Raji (cell line): Measurements from ENCODE around the gene CALD1.

Experiments
- POLR2A ChIP-seq: IDR thresholded peaks from 2 replicates; pipeline ENCODE4 v1.6.1; 2011; ENCODE audit warnings: low read depth, low read length, control low read depth; ENCODE audit not compliant: insufficient read depth

CALD1 gene

DNA sequence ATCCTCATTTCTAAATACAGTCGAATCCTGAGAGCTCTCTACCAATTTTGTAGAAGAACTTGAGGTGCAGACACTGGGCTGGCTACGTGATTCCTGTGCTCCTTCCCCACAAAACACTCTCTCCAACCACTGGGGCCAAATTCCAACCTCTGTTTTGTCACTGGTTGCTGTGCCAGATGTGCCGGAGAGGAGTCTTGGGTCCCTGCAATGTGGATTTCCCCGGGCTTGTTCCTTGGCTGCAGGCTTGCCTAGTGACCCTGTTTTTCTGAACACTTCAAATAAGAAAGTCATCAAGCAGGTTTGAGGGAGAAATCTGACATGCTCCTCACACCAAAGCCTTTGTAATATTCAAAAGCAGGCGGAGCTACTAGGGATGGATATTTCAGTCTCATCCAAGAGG is 162.5 kb downstream of the CALD1 start:
- TF ChIP-seq POLR2A = no peak

DNA sequence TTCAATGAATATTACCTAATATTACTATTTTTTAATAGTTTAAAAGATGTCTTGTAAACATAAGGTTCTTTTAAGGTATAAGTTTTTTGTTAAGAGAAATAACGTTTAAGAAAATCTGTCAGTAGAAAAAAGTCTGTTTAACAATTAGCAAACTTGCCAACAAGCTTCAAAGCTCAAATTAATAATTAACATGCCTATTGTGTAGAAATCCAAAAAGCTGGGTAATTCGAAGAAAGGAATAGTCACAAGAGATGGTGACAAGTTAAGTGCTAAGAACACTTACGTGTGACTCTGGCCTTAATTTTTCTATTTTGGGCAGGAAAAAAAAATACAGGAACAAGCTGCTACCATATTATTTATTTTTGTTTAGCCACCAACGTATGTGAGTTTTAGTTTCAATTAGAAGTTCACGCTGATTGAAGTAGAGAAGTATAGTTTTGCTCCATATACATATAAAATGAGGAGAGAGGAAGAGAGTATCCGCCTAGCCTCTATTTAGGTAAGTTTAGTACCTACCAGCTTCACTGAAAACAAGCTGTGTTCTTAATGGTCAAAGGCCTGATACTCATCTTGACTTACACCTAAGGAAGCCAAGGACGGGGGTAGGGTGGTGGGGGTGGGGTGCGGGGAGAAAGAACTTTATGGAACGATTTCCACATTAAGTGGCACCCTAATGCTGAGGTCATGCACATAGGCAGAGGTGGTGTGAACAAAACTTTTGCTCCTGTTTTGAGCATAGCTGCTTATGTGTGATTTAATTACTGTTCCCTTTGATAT is 163.4 kb downstream of the CALD1 start:
- TF ChIP-seq POLR2A = no peak

DNA sequence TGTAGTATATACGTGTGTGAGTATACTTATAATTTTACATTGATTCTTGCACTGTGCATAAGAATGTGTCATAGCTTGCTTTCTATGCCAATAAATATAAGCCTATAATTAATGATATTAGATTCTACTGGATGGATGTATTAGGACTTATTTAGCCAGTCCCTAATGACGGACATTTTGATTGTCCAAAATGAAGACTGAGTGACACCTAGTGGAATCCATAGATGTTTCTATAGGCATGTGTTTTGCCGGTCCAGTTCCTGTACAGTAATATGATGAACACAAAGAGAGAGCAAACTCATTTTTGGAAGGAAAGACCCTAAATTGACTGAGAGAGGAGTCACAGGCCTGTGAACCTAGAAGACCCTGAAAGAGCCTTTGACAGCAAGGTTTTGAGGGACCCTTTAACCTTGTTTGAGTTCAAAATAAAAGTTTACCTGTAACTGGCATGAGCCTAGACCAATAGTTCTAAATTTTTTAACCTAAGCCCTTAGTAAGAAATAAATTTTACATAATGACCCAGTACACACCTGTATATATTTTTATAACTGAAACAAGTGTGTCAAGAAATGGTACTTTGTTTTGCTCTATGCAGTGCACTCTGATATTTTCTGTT is 164.5 kb downstream of the CALD1 start:
- TF ChIP-seq POLR2A = no peak

DNA sequence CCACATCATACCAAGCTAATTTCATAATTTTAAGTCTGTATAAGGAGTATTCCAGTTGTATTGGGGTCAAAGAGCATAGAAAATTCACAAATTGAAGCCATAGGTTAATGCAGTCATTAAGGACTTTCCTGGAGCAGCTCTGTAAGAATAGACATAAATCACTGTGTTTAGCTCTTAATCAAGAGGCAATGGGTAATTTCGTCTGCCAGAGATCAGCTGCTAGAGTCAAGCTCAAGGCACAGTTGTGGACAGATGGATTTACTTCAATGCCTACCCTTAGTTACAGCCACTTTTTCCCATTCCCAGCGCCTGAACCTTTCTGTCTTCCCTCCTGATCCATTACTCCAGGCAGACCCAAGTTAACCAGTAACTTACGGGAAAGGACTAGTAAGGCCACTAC is 166.3 kb downstream of the CALD1 start:
- TF ChIP-seq POLR2A = no peak

DNA sequence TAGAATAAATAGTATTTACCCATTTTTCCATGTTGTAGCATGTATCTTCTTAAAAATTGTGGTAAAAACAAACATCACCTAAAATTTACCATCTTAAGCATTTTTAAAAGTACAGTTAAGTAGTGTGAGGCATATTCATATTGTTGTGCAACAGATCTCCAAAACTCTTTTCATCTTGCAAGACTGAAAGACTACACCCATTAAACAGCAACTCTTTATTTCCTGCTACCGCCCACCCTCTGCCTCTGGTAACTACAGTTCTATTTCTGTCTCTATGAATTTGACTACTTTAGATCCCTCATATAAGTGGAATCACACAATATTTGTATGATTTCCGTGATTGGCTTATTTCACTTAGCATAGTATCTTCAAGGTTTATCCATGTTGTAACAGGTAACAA is 166.8 kb downstream of the CALD1 start:
- no peak for TF ChIP-seq POLR2A

DNA sequence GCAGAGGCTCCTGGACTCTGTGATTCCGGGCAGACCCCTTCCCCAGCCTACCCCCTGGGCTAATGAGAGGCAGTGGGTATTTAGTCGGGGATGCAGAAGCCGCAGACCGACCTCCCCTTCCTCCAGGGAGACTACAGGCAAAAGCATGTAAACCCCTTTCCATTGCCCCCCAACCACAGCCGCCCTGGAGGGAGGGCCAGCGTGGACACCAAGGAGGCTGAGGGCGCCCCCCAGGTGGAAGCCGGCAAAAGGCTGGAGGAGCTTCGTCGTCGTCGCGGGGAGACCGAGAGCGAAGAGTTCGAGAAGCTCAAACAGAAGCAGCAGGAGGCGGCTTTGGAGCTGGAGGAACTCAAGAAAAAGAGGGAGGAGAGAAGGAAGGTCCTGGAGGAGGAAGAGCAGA is 167.9 kb downstream of the CALD1 start:
- no peak for TF ChIP-seq POLR2A

DNA sequence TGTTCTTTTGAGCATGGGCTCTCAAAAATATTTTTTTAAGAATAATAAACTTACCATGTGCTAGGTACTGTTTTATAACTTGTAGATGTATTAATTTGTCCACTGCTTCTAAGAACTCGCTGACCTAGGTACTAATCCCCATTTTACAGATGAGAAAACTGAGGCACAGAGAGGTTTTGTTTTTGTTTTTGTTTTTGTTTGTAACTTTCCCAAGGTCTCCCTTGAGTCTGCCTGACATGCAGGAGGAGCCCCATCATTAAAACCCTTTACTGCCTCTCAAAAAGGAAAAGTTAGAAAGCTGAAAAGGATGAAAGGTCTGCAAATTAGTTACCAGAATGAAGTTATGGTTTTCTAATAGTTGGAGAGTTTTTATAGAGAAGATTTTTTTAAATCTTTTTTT is 168.4 kb downstream of the CALD1 start:
- TF ChIP-seq POLR2A = no peak

DNA sequence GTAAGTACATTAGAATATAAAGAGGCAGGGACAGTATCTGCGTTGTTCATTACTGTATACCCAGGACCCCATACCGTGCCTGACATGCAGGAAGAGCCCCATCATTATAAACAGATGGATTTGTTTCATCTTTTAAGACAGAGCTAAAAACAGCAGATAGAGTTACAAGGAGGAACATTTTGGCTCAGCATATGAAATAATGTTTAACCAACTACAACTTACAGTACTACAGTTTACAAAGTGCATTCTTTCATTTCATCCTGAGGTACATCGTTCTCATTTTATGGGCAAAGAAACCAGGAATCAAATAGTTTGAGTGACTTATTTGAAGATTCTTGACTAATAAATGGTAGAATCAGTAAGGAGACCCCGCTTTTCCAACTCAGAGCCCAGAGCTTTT is 168.8 kb downstream of the CALD1 start:
- TF ChIP-seq POLR2A = no peak

DNA sequence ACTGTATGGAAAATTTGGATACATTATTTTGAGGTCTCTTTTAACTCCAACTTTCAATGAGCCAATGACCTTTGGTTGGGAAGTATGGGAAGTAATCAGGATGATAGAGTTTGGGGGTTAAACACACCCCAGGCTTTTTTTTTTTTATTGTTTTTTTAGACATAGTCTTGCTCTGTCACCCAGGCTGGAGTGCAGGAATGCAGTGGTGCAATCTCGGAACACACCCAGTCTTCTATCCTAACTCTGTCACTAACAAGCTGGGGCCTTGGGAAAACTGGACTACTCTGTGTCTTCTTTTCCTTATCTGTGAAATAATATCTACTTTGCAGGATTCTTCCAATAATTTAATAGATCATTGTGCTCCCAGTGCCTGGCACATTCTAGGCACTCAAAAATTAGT is 169.3 kb downstream of the CALD1 start:
- no peak for TF ChIP-seq POLR2A

DNA sequence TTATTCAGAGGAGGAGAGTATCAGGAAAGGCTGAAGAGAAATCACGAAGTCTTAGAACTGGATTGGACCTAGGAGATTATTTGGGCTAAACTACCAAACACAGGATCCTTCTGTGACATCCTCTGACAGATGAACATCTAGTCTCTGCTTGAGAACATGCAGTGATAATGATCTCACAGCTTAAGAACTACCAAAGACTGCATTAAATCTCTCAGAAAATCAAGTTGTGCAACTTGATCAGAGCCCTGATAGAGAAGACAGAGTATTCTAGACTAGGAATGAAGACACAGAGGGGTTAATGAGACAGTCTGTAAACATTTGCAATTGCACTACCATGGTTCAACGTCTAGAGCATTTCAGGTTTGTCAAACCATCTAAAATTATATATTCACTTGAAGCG is 169.7 kb downstream of the CALD1 start:
- TF ChIP-seq POLR2A = no peak

DNA sequence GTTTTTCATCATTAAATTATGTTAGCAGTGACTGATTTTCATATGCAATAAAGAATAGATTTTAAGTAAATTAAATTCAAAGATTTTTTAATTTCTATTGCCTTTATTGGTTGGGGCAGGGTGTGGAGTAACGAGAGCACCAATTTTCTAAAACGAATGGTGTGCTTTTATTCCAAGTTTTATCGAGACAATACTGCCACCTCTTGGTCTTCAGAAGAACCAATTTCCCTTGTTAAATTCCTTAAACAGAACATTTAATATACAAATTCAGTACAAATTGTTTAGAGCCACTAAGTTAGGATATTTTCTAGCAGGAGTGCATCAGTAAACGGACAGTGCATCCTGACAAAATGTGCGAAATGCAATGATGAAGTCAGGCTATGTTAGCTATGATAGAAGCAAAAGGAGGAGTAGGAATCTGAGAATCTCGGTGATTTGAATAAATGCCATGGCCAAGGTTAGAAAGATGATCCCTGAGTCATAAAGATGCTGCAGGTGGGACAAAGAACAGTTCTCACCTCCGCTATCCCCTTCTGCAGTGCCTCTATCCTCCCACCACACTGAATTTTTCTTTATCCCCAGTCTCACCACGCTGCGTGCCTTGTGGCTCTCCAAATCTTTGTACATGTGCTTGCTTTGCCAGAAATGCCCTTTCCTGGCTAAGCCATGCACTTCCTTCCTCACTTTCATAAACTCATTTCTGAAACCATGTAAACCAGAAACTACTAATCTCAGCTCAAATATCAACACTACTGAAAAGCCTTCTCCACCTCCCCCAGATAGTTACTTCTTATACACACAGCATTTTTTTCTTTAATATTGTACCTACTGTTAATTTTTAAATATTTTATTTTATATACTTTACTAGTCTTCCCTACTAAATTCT is 175.0 kb downstream of the CALD1 start:
- no peak for TF ChIP-seq POLR2A

DNA sequence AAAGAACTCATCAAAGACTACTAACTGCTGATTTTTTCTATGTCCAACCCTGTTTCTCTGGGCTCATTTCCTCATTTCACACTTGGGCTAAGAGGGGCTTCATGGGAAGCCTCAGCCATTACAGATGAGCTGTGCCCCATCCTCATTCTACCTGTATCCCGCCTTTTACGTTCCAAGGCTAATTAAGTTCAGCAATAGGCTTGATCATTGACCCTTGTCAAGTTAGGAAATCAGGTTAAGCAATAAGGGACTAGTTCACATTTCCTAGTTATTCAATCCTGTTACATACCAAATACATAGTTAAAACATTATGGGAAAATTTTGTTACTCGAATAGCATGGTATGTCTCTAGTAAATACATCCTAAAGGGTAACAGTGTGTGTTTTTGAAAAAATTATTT is 177.6 kb downstream of the CALD1 start:
- TF ChIP-seq POLR2A = no peak

DNA sequence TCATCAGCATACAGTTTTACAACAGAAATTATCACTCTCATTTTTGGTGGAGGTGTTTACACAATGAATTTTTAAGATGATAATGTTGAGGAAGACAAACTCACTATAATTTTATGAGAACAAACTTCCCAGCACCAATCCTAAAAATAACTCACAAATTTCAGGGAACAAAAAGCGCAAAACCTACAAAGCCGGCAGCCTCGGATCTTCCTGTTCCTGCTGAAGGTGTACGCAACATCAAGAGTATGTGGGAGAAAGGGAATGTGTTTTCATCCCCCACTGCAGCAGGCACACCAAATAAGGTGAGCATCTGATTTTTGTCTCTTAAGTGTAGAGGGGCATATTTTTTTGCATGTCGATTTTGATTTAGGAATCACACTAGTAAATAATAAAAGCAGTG is 180.4 kb downstream of the CALD1 start:
- no peak for TF ChIP-seq POLR2A

DNA sequence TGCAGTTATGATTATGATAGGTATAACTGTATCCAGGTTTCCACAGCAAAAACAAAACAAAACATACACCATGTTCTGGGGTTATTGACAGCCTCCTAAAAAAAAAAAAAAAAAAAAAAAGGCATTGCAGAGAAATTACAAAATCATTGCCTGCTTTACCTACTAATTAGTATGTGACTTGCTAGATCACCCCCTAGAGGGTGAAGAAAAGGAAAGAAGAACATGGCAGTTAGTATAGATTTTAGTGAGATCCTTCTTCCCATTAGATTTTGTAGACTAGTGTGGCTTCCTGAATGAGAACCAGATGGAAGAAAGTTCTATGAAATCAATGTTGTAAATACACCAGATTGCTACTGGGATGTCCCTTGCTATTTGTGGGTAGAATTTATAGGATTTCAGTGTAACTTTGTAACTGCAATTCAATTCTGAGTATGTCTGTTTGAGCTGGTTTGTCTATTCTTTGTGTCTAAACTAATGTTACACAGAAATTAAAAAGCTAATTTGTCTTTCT is 182.9 kb downstream of the CALD1 start:
- TF ChIP-seq POLR2A = no peak

DNA sequence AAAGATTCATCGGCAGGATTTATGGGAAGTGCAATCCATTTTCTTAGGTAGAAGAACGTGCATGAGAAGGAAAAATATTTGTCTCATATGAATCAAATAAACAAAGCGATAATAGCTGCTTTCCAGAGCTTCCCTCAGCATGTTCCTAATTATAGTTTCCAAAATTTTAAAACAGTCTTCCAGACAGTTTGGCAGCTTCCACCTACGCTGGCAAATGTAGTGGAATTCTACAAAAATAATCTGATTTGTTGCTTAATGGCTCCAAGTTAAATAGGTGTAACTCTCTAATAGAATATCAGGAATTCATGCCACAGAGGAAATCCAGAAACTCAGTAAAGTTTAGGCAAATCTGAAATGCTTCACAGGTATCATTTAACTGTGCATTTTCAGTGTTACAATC is 183.6 kb downstream of the CALD1 start:
- TF ChIP-seq POLR2A = no peak

DNA sequence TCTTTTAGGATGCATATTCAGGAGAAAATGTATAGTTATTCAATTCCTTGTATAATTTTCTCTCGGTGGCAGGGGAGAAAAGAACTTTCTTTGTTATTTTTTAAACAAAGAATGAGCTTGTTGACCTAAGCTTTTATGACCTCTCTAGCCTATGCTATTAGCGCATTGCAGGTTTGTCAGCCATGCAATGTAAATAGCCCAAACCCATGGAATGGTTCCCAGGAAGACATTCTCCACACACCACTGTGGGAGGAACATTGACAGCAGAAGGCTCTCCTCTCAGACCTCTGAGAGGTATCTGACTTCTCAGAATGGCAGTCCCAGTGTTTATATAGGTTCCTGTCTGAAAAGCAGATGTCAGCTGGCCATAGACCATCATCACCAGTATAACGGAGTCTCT is 187.3 kb downstream of the CALD1 start:
- TF ChIP-seq POLR2A = no peak

DNA sequence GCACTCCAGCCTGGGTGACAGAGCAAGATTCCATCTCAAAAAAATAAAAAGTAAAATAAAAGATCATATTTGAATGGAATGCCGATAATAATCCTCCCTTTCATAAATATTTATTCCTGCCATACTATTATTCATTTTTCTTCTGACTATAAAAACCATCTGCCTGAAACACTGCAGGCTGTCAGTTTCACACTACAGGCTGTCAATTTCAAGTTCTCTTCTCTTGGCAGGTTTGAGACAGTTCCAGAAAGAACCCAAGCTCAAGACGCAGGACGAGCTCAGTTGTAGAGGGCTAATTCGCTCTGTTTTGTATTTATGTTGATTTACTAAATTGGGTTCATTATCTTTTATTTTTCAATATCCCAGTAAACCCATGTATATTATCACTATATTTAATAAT is 188.7 kb downstream of the CALD1 start:
- no peak for TF ChIP-seq POLR2A
